GM21390 (cell line): Measurements from ENCODE around the gene PTMS.
"Not testable (repeated sequence)": the region's sequence is repeated elsewhere in the genome, so short reads cannot be mapped to it uniquely, and the experiment has no call there.

Source experiments
- ATAC-seq: cut with Tn5 transposase; IDR thresholded peaks from one replicate; pipeline ENCODE4 v1.9.1; 2021; ENCODE audit not compliant: unreplicated experiment

Gene PTMS, protein sequence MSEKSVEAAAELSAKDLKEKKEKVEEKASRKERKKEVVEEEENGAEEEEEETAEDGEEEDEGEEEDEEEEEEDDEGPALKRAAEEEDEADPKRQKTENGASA

DNA sequence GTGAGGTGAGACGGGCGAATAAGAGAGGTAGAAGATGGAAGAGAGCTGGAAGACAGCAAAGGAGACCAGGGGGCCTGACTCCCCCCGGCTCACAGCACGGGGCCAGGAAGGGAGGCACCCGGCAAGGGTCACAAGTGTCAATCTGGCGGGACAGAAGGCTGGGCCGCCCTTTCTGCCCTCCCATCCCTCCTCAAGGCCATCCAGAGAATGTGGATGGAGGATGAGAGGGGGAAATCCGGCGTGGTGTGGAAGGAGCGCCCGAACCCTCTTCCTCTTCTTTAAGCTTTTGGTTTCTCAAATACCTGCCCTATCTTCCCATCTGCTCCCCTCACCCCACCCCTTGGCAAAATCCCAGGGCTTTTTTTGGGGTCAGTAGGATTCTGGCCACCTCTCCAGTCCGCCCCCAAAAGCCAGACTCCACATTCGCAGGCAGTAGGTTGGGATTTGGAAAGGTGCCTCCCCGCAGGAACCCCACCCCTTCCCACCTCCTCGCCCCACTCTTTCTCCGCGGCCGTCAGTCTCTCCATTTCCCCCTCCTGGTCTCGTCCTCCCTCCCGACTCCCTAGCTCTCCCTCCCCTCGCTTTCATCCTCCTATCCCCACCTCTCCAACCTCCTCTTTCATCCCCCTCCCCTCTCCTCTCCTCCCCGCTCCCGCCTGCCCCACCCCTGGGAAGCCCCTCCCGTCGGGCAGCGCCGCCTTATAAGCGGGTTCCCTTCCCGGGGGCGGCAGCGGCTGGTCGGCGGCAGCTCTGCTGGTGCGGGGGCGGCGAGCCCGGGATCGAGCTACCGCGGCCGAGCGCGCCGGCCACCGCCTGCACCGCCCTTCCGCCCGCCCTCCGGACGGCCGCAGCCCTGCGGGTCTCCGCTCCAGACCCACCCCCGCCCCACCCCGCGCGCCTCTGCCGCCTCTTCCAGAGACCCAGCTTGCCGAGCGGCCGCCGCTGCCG is at the start of gene PTMS:
PTMS (plus strand) TSS at position 730 of the 948 bp plus-strand sequence. CDS start 343 bp downstream, outside the sequence.
- peak; percentile 15 for ATAC-seq

GRCh38 chr12:6716874-6717437 is 49.2 kb upstream of the PTMS start:
- ATAC-seq = no peak

- ATAC-seq = no peak
Measured at GRCh38 chr12:6722863-6723262, 43.3 kb upstream of the PTMS start.

DNA sequence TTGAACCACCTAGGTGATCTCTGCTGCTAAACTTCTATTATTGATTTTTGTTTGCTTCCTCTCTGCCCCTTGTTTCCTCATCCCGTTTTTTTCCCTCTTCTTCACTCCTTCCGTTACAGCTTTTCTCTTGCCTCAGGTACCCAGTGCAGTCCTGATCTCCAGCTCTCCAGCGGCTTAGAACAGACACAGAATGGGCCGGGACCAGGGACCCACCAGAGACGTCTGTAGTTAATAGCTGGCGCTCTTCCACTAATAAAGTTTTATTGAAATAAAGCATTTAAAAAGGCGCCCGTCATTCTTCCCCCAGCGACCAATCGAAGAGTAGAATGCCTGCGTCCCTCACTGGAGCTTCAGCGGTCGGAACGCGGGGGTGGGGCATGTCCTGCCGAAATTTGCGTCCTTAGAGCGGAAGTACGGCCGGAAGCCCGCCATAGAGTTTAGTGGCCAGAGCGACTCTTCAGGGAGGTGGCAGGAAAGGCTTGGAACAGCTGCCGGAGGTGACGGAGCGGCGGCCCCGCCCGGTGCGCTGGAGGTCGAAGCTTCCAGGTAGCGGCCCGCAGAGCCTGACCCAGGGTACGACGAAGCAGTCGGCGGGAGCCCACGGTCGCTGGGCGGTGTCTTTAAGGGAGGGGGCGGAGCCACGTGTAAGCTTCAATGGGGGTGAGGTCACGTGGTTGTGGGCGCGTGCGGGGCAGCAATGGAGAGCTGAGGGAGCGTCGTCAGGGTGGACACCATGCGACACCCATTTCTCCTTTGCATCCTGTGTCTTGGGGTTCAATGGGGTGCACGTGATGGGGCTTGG is 42.4 kb upstream of the PTMS start, which contains the start of gene COPS7A:
COPS7A (plus strand) TSS at position 440 of the 802 bp plus-strand sequence. CDS start 611 bp downstream, outside the sequence.
- ATAC-seq = peak; percentile 93

GRCh38 chr12:6724409-6724797 is 41.8 kb upstream of the PTMS start:
- ATAC-seq = no peak

GRCh38 chr12:6725350-6725749 is 40.8 kb upstream of the PTMS start:
- ATAC-seq = no peak

DNA sequence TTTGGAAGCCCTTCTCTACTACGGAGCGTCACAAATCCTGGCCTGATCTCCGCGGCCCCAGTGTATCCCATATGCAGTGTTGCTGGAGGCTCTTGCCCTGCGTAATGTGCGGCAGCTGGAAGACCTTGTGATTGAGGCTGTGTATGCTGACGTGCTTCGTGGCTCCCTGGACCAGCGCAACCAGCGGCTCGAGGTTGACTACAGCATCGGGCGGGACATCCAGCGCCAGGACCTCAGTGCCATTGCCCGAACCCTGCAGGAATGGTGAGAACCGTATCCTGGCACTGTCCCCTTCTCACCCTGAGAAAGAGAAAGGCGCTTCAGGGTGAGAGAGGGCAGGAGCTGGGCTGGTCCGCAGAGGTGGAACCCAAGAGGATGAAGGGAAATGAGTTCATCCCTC is 37.0 kb upstream of the PTMS start:
- ATAC-seq = no peak

GRCh38 chr12:6730169-6730568 is 36.0 kb upstream of the PTMS start:
- no peak for ATAC-seq

- no peak for ATAC-seq
Measured at GRCh38 chr12:6734506-6735387, 31.4 kb upstream of the PTMS start.

DNA sequence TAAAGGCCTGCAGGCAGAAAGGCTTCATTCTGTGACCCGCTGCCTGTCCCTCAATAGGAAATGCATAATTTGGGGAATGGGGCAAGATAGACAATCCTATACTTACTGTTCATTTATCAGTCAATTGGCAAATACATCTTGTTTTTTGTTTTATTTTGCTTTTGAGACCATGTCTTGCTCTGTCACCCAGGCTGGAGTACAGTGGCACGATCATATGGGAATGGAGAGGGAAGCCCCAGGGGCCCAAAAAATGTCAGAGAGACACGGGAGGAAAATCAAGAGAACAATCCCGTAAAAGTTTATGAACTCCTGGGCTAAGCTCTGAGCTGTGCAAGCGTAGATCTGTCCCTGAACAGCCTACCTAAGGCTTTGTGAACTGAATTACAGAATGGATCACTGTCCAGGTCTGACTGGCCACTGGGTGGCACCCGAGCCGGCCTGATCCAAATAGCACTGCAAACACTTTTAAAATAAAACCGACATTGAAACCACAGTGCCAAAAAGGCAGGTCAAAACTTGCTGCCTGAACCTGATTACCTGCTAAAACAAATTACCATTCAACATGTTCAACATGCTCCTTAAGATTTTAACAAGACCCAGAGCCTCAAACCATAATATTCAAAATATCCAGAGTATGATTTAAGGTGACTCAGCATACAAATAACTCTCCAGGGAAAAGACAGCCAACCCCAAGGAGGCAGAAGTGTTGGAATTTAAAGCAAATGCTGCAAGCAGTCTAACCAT is 30.5 kb upstream of the PTMS start:
- ATAC-seq = no peak

- no peak for ATAC-seq
Measured at GRCh38 chr12:6736754-6737153, 29.4 kb upstream of the PTMS start.

GRCh38 chr12:6742080-6742479 is 24.1 kb upstream of the PTMS start:
- ATAC-seq = not testable (repeated sequence)

- no peak for ATAC-seq
Measured at GRCh38 chr12:6742834-6743233, 23.3 kb upstream of the PTMS start.

DNA sequence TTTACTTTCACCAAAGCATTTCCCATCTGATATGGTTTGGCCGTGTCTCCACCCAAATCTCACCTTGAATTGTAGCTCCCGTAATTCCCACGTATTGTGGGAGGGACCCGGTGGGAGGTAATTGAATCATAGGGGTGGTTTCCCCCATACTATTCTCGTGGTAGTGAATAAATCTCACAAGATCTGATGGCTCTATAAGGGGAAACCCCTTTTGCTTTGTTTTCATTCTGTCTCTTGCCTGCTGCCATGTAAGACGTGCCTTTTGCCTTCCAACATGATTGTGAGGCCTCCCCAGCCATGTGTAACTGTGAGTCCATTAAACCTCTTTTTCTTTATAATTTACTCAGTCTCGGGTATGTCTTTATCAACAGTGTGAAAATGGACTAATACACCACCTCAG is 22.9 kb upstream of the PTMS start:
- not testable (repeated sequence) for ATAC-seq

DNA sequence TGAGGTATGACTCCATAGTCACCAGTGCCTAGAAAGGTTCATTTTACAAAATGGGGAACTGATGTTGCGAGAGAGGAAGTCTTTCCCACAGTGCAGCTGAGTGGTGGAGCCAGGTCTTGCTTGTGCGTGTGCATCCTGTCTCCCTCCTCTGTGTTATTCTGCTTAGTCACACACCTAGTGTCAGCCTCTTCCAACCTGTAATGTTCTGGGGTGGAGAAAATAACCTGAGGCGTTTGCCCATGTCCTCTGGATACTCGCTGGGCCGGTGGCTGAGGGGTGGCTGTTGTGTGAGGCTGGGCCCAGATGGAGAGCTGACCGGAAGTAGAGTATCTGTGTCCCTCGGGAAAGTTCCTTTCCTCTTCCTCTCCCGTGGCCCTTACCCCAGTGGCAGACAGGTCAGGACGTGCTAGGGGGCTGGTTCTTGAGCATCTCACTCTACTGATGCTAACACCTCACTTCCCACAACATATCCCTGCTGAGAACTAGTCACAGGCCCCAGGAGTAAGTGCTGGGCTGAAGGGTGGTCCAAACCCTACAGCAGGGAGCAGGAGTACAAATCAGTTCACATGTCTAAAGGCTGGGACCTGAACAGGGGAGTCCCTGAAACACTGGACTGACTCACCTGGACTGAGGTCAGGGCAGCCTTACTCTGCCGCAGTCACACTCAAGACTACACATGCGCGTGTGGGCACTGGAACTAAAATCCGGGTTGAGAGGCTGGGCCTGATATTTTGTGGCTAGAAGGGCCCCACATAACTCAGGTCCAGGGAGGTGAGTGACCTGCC is 20.2 kb upstream of the PTMS start:
- ATAC-seq = no peak

DNA sequence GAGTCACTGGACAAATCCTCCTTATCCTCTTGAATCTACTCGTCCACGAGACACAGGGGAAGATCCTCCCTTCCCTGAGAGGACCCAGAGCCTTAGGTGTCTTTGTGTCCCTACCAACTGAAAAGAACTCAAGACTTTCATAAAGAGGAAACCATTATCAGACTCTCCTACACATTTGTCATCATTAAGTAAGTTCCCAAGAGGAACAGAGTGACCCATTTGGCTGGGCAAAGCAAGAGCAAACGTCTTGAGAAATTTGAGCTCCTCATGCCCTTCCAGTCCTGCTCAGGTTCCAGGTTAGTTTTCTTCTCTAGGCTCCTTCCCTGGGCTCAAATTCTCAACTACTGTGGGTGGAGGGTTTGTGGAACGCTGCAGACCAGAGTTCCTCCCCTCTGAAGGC is 18.9 kb upstream of the PTMS start:
- no peak for ATAC-seq

DNA sequence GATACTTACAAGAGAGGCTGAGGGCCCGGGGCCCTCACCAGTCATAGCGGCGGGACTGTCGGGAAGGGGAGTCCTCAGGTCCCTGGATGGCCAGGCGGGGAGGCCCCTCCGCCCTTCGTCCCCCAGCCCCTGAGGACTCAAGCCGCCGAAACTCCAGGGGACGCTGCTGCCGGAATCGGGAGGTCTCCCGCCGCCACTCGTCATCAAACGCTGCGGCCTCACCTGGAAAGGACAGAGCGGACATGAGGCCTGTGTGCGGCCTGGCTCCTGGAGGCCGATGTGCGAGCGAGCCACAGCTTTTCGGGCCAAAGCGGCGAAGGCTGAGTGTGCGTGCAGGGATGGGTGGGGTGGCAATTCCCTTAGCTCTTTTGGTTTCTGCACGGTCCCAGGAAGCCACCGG is 17.4 kb upstream of the PTMS start:
- no peak for ATAC-seq

DNA sequence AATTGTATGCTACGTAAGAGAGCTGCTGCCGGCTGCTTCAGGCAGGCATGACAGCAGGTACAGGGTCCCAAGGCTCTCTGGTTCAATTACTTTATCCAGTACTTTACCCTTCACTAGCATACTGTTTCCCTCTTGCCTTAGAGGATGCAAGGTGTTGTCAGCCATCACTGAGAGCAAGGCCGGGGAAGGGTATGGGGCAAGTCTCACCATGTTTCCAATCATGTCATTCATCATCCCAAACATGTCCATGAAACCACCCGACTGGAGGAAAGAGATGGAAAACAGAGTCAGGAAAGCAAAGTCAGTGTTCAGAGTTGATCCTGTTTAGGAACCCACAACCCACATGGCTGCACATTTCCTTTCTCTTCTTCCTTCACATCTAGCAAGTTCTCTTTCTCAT is 15.7 kb upstream of the PTMS start:
- no peak for ATAC-seq

- no peak for ATAC-seq
Measured at GRCh38 chr12:6751767-6752166, 14.4 kb upstream of the PTMS start.
